Measurements from ENCODE around the gene TMC8. TPM values are rescaled to one million over a fixed set of nuclear protein-coding genes. Genes with fewer than 3 reads are reported as not detected.
A peak's percentile ranks its signal among the peaks of the same experiment; 100 is the strongest.

The TMC8 gene
- polyA plus RNA-seq, 2 of the 4 experiments (the other 2 are of a cell fraction), result 0.14 to 0.26 TPM

DNA sequence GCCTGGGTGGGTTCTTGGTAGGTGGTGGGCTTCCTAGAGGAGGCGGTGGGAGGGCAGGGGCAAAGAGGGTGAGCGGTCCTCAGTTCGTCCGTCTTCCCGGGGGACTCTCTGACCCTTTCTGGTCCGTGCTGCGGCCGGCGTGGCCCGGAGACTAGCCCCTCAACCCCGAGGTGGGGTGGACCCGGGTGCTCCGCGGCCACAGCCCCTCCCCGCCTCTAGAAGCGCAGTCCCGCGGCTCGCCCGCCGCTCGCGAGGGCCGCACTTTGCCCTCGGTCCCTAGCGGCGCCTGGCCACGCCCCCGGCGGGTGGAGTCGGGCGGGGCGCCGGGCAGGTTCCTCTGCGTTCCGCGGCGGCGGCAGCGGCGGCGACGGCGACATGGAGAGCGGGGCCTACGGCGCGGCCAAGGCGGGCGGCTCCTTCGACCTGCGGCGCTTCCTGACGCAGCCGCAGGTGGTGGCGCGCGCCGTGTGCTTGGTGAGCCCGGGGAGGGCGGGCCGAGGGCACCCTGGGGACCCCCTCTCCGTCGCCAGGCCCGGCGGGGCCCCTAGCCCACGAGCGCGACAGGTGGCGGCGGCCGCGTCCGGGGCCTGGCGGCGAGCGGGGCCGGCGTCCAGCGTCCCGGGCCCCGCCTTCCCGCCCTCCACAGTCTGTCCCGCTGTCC is 37.8 kb downstream of the TMC8 start, which contains the start of gene SYNGR2 (continued):
- no peak for TF ChIP-seq CTCF (IDR thresholded peaks at IDR 0.05)
- TF ChIP-seq MYC (IDR thresholded peaks at IDR 0.05; ENCODE audit: borderline replicate concordance, low read length), result no peak
- TF ChIP-seq SMC3 (IDR thresholded peaks at IDR 0.05), result 0 out of 3 replicates have a peak, but pooled peaks have one; percentile 7
- TF ChIP-seq, protein P1, sequence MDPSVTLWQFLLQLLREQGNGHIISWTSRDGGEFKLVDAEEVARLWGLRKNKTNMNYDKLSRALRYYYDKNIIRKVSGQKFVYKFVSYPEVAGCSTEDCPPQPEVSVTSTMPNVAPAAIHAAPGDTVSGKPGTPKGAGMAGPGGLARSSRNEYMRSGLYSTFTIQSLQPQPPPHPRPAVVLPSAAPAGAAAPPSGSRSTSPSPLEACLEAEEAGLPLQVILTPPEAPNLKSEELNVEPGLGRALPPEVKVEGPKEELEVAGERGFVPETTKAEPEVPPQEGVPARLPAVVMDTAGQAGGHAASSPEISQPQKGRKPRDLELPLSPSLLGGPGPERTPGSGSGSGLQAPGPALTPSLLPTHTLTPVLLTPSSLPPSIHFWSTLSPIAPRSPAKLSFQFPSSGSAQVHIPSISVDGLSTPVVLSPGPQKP (IDR thresholded peaks at IDR 0.05; ENCODE audit: low read depth, low read length), result no peak
- no peak for TF ChIP-seq RARB (CRISPR knock-in tag; IDR thresholded peaks at IDR 0.05)
- no peak for TF ChIP-seq RAD21 (conservative IDR thresholded peaks at IDR 0.05 in 1 of 2, IDR thresholded peaks at IDR 0.05 in 1 of 2)
- no peak for TF ChIP-seq ZSCAN20 (CRISPR knock-in tag; IDR thresholded peaks at IDR 0.05)
- no peak for TF ChIP-seq HEYL (CRISPR knock-in tag; IDR thresholded peaks at IDR 0.05)
- peak; percentile 89 for TF ChIP-seq CHD2 (IDR thresholded peaks at IDR 0.05; ENCODE audit: low read length, partially characterized antibody)
- TF ChIP-seq JUN (IDR thresholded peaks at IDR 0.05), result peak in 1 of 2 experiments; percentile 89; a peak in 3 of 5 replicates

- peaks cover 26% of the 10 kb centered on the region for H3K4me1 ChIP-seq
- H3K4me3 ChIP-seq, result peak overlapping the region; percentile 89
- FAIRE-seq, result no peak
- peak overlapping the region; percentile 91 for H3K4me2 ChIP-seq
- peak; percentile 80 to 96 for DNase-seq (ENCODE audit: low read depth in 1 of 2, low spot score in 1 of 2)
- peak; percentile 77 to 86 for ATAC-seq
- H3K9me3 ChIP-seq, result no peaks in the 10 kb centered on the region
- ChIA-PET CTCF (interaction anchor here (0.6 to 13.2 kb wide), 9 partner anchors 9 to 703 kb away, joined by 3 to 295 read pairs (median 7); partner anchors contain the start of genes AFMID, C17orf99 and TK1), POLR2A (interaction anchor here (0.6 to 1.5 kb wide), 8 partner anchors 14 to 211 kb away, joined by 3 to 8 read pairs (median 3); partner anchors contain the start of genes AFMID and TNRC6C)
- peak overlapping the region; percentile 86 to 96 for H3K27ac ChIP-seq
- 2% methylated on average over 23 of the region's 38 CpGs for WGBS (ENCODE audit: missing lambda C conversion rate)
- TF ChIP-seq FOXS1 (CRISPR knock-in tag; IDR thresholded peaks at IDR 0.05) (no peak), HDAC2 (IDR thresholded peaks at IDR 0.05) (no peak), RCOR1 (IDR thresholded peaks at IDR 0.05; ENCODE audit: low read depth, low read length) (no peak), TFCP2L1 (CRISPR knock-in tag; IDR thresholded peaks at IDR 0.05) (0 out of 2 replicates have a peak, but pooled peaks have one; percentile 21), NR3C1 (IDR thresholded peaks at IDR 0.05) (no peak), MYC (IDR thresholded peaks at IDR 0.05; ENCODE audit: borderline replicate concordance, low read length) (no peak), CHD2 (IDR thresholded peaks at IDR 0.05; ENCODE audit: low read length, partially characterized antibody) (no peak), KDM1A (IDR thresholded peaks at IDR 0.05; ENCODE audit: low read depth) (no peak), HOXB13 (CRISPR knock-in tag; IDR thresholded peaks at IDR 0.05; ENCODE audit: low read depth) (no peak), ZFP36 (IDR thresholded peaks at IDR 0.05; ENCODE audit: borderline replicate concordance, partially characterized antibody) (no peak), TP53 (CRISPR knock-in tag; IDR thresholded peaks at IDR 0.05) (no peak), POLR2AphosphoS2 (conservative IDR thresholded peaks at IDR 0.05; ENCODE audit: low read length) (no peak; the same call in 1 of the 2 replicates), JUN (IDR thresholded peaks at IDR 0.05) (no peak; a peak in 1 of 5 replicates), NFE2L2 (conservative IDR thresholded peaks at IDR 0.05; ENCODE audit: low read length) (no peak), EP300 (IDR thresholded peaks at IDR 0.05) (no peak), ZNF302 (CRISPR knock-in tag; IDR thresholded peaks at IDR 0.05) (no peak), PBX3 (IDR thresholded peaks at IDR 0.05) (peak; percentile 80), ESRRA (IDR thresholded peaks at IDR 0.05; ENCODE audit: borderline replicate concordance, low read length) (no peak), HOXB5 (CRISPR knock-in tag; IDR thresholded peaks at IDR 0.05) (no peak)
- TF ChIP-seq, protein P2, sequence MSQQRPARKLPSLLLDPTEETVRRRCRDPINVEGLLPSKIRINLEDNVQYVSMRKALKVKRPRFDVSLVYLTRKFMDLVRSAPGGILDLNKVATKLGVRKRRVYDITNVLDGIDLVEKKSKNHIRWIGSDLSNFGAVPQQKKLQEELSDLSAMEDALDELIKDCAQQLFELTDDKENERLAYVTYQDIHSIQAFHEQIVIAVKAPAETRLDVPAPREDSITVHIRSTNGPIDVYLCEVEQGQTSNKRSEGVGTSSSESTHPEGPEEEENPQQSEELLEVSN (IDR thresholded peaks at IDR 0.05; ENCODE audit: borderline replicate concordance, low read depth), result no peak
- TF ChIP-seq, protein P3, sequence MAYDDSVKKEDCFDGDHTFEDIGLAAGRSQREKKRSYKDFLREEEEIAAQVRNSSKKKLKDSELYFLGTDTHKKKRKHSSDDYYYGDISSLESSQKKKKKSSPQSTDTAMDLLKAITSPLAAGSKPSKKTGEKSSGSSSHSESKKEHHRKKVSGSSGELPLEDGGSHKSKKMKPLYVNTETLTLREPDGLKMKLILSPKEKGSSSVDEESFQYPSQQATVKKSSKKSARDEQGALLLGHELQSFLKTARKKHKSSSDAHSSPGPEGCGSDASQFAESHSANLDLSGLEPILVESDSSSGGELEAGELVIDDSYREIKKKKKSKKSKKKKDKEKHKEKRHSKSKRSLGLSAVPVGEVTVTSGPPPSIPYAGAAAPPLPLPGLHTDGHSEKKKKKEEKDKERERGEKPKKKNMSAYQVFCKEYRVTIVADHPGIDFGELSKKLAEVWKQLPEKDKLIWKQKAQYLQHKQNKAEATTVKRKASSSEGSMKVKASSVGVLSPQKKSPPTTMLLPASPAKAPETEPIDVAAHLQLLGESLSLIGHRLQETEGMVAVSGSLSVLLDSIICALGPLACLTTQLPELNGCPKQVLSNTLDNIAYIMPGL (CRISPR knock-in tag; IDR thresholded peaks at IDR 0.05; ENCODE audit: borderline replicate concordance), result no peak
- TF ChIP-seq, protein P4, sequence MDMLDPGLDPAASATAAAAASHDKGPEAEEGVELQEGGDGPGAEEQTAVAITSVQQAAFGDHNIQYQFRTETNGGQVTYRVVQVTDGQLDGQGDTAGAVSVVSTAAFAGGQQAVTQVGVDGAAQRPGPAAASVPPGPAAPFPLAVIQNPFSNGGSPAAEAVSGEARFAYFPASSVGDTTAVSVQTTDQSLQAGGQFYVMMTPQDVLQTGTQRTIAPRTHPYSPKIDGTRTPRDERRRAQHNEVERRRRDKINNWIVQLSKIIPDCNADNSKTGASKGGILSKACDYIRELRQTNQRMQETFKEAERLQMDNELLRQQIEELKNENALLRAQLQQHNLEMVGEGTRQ (IDR thresholded peaks at IDR 0.05), result peak; percentile 45; the same call in 1 of the 2 replicates
Measured at GRCh38 chr17:78168903-78169793, 38.6 kb downstream of the TMC8 start.
